SK-N-SH (cell line): ENCODE data around the gene DUSP10. TPM values are rescaled to one million over a fixed set of nuclear protein-coding genes. Genes with fewer than 3 reads are reported as not detected.

ENCODE experiments used
- CTCF ChIA-PET: fragments of 300-600, 350-600 bp; formaldehyde crosslinking; extraction: SDS; loops from one replicate; lab custom pipeline; 2021; lab: Yijun Ruan, JAX
- POLR2A ChIA-PET: fragments of 350-600 bp; sonication (Branson Sonifier 250); formaldehyde crosslinking; extraction: SDS; loops from one replicate; lab custom pipeline; 2020; ENCODE audit warnings: antibody characterized with exemption, inconsistent platforms; lab: Yijun Ruan, JAX
- DNase-seq: peaks from one replicate; pipeline ENCODE4 v3.0.0; 2012
- H2AFZ ChIP-seq: fragments of 200-600 bp; sonication (generic); 2 replicates; pipeline ENCODE4 v1.8.1; 2016; ENCODE audit warnings: antibody characterized with exemption, mild to moderate bottlenecking, low read depth
- H3F3A ChIP-seq: fragments of 200-600 bp; sonication (generic); replicated peaks from 2 replicates; pipeline ENCODE3; 2016; ENCODE audit warnings: antibody characterized with exemption, mild to moderate bottlenecking; ENCODE audit not compliant: insufficient read depth
- H3K27ac ChIP-seq, 2 experiments: fragments of 200-500 bp in 1 of 2; fragments of 200-600 bp in 1 of 2; sonication (Bioruptor generic) in 1 of 2; sonication (generic), shearing (Covaris generic) in 1 of 2; 2 replicates each; pipeline versions ENCODE4 v1.5.1 to v1.6.1; 2014 to 2016; ENCODE audit warnings: low read depth in 2 of 2, inconsistent platforms in 1 of 2, low read length in 1 of 2, mild to moderate bottlenecking in 1 of 2, mixed read lengths in 1 of 2
- H3K27me3 ChIP-seq: fragments of 200-600 bp; sonication (generic), shearing (Covaris generic); 2 replicates; pipeline ENCODE4 v1.6.1; 2016; ENCODE audit warnings: mixed run types; ENCODE audit not compliant: insufficient read depth
- H3K36me3 ChIP-seq, 2 experiments: fragments of 200-500 bp in 1 of 2; fragments of 200-600 bp in 1 of 2; sonication (Bioruptor generic) in 1 of 2; sonication (generic) in 1 of 2; replicated peaks in 1 of 2; 2 replicates each; pipeline versions ENCODE3 to v1.5.1; 2014 to 2016; ENCODE audit warnings: low read length in 1 of 2, mild to moderate bottlenecking in 1 of 2; ENCODE audit not compliant: insufficient read depth in 2 of 2, control insufficient read depth in 1 of 2
- H3K4me1 ChIP-seq, 2 experiments: fragments of 200-500 bp in 1 of 2; fragments of 200-600 bp in 1 of 2; sonication (Bioruptor generic) in 1 of 2; sonication (generic), shearing (Covaris generic) in 1 of 2; 2 replicates each; pipeline versions ENCODE4 v1.5.1 to v1.6.1; 2014 to 2016; ENCODE audit warnings: low read depth in 1 of 2, low read length in 1 of 2, mixed run types in 1 of 2; ENCODE audit not compliant: insufficient read depth in 2 of 2, control insufficient read depth in 1 of 2
- H3K4me2 ChIP-seq: fragments of 200-600 bp; sonication (generic), shearing (Covaris generic); 2 replicates; pipeline ENCODE4 v1.6.1; 2017; ENCODE audit warnings: mixed run types
- H3K4me3 ChIP-seq, 2 experiments: fragments of 200-500 bp in 1 of 2; fragments of 200-600 bp in 1 of 2; sonication (Bioruptor generic) in 1 of 2; sonication (generic), shearing (Covaris generic) in 1 of 2; 2 replicates each; pipeline versions ENCODE4 v1.5.1 to v1.8.1; 2014 to 2016; ENCODE audit warnings: low read depth in 2 of 2, inconsistent platforms in 1 of 2, low read length in 1 of 2, mild to moderate bottlenecking in 1 of 2, mixed read lengths in 1 of 2, moderate library complexity in 1 of 2
- H3K79me2 ChIP-seq: fragments of 200-600 bp; sonication (generic); 2 replicates; pipeline ENCODE4 v1.8.1; 2017; ENCODE audit warnings: mild to moderate bottlenecking; ENCODE audit not compliant: insufficient read depth
- H3K9ac ChIP-seq: fragments of 200-600 bp; sonication (generic); 2 replicates; pipeline ENCODE4 v1.6.1; 2017; ENCODE audit warnings: mixed run types
- H3K9me2 ChIP-seq: fragments of 200-600 bp; sonication (generic); 2 replicates; pipeline ENCODE4 v1.6.1; 2017; ENCODE audit warnings: mixed run types
- H3K9me3 ChIP-seq: fragments of 200-600 bp; sonication (generic); 2 replicates; pipeline ENCODE4 v1.6.1; 2017; ENCODE audit warnings: mixed run types, mild to moderate bottlenecking, moderate library complexity
- H4K20me1 ChIP-seq: fragments of 200-600 bp; sonication (generic); 2 replicates; pipeline ENCODE4 v1.6.1; 2017; ENCODE audit warnings: mild to moderate bottlenecking, mixed run types; ENCODE audit not compliant: insufficient read depth
- ELF1 ChIP-seq: IDR thresholded peaks from 2 replicates; pipeline ENCODE4 v1.4.0; 2012
- EZH2phosphoT487 ChIP-seq: fragments of 200-600 bp; sonication (generic); IDR thresholded peaks from 2 replicates; pipeline ENCODE4 v1.6.1; 2017; ENCODE audit warnings: low read depth, mixed run types, mild to moderate bottlenecking, antibody characterized with exemption, moderate library complexity, borderline replicate concordance
- FOXM1 ChIP-seq: IDR thresholded peaks from 2 replicates; pipeline ENCODE4 v1.4.0; 2012; ENCODE audit warnings: low read depth, mild to moderate bottlenecking
- IRF3 ChIP-seq: fragments of 150-350 bp; IDR thresholded peaks from 2 replicates; pipeline ENCODE4 v1.6.1; 2016; ENCODE audit warnings: mild to moderate bottlenecking, low read depth, low read length
- MAX ChIP-seq: IDR thresholded peaks from 2 replicates; pipeline ENCODE4 v1.4.0; 2012; ENCODE audit warnings: low read depth
- MEF2A ChIP-seq: IDR thresholded peaks from 2 replicates; pipeline ENCODE4 v1.4.0; 2012; ENCODE audit warnings: low read depth, borderline replicate concordance
- RAD21 ChIP-seq: IDR thresholded peaks from 2 replicates; pipeline ENCODE4 v1.6.1; 2012; ENCODE audit warnings: mild to moderate bottlenecking, low read length
- RFX5 ChIP-seq: IDR thresholded peaks from 2 replicates; pipeline ENCODE4 v1.6.1; 2012; ENCODE audit warnings: mild to moderate bottlenecking, improper control_type of control experiment, low read length
- TAF1 ChIP-seq: IDR thresholded peaks from 2 replicates; pipeline ENCODE4 v1.6.1; 2012; ENCODE audit warnings: low read depth, mild to moderate bottlenecking, low read length, moderate library complexity, borderline replicate concordance
- USF1 ChIP-seq: IDR thresholded peaks from 2 replicates; pipeline ENCODE4 v1.4.0; 2012; ENCODE audit warnings: low read depth, borderline replicate concordance
- USF2 ChIP-seq: fragments of 150-350 bp; IDR thresholded peaks from 2 replicates; pipeline ENCODE4 v1.6.1; 2017; ENCODE audit warnings: antibody characterized with exemption, low read length, low read depth, borderline replicate concordance
- ZBTB33 ChIP-seq: IDR thresholded peaks from 2 replicates; pipeline ENCODE4 v1.4.0; 2012; ENCODE audit warnings: low read depth, borderline replicate concordance
- WGBS: methylation state at CpG from one replicate; pipeline ENCODE4 v1.1.6; 2017; ENCODE audit warnings: low lambda C conversion rate; 5-methylcytosine and 5-hydroxymethylcytosine counted together
- polyA plus RNA-seq, 3 experiments: library from polyadenylated mRNA; depleted of rRNA; stranded (reverse); fragments of >200 nt; gene quantifications; 2 replicates each; pipeline ENCODE4 v1.2.3, GENCODE V29; 2012

Gene DUSP10
- polyA plus RNA-seq, 1 of the 3 experiments (the other 2 are of a cell fraction), result 6.4 TPM

- H3K9ac ChIP-seq, result no peak overlapping the region
- no peaks in the 10 kb centered on the region for H3F3A ChIP-seq
- no peaks in the 10 kb centered on the region for H3K36me3 ChIP-seq
- H3K27ac ChIP-seq, result no peak overlapping the region
- no peaks in the 10 kb centered on the region for H3K79me2 ChIP-seq
- no peaks in the 10 kb centered on the region for H4K20me1 ChIP-seq
- no peak for TF ChIP-seq EZH2phosphoT487
- no peaks in the 10 kb centered on the region for H3K27me3 ChIP-seq
- H3K4me2 ChIP-seq, result no peak overlapping the region
- H3K4me3 ChIP-seq, result no peak overlapping the region
- POLR2A ChIA-PET, result no interaction called here
- no peak for DNase-seq
- no peaks in the 10 kb centered on the region for H3K9me3 ChIP-seq
- no peaks in the 10 kb centered on the region for H3K9me2 ChIP-seq
- peaks cover 0 to 27% of the 10 kb centered on the region in 2 experiments; a peak in 2 of 4 replicates for H3K4me1 ChIP-seq
- H2AFZ ChIP-seq, result no peak overlapping the region
- 96% methylated on average over 1 of the region's 1 CpG for WGBS
- CTCF ChIA-PET, result interaction anchor here (1.0 to 1.2 kb wide), 2 partner anchors 234 to 744 kb away, joined by 3 read pairs; no protein-coding TSS in a partner anchor
Measured at GRCh38 chr1:221711656-221712055, 30.2 kb downstream of the DUSP10 start.

GRCh38 chr1:221711063-221711577 lies 30.8 kb downstream of the DUSP10 start:
- CTCF ChIA-PET, result interaction anchor here (1.0 to 1.2 kb wide), 2 partner anchors 233 to 744 kb away, joined by 3 read pairs; no protein-coding TSS in a partner anchor
- H3K27ac ChIP-seq, result no peak overlapping the region
- H3K9ac ChIP-seq, result no peak overlapping the region
- H3K9me2 ChIP-seq, result no peaks in the 10 kb centered on the region
- POLR2A ChIA-PET, result no interaction called here
- no peak overlapping the region for H2AFZ ChIP-seq
- no peaks in the 10 kb centered on the region for H3F3A ChIP-seq
- no peak for TF ChIP-seq FOXM1
- no peak for TF ChIP-seq ZBTB33
- TF ChIP-seq, all 33 proteins: peak for 0
- Histone ChIP-seq H3K36me3 (peaks cover 0 to 2% of the 10 kb centered on the region in 2 experiments), H4K20me1 (no peaks in the 10 kb centered on the region), H3K4me2 (no peak overlapping the region), H3K4me1 (peaks cover 0 to 21% of the 10 kb centered on the region in 2 experiments; a peak in 2 of 4 replicates), H3K4me3 (no peak overlapping the region), H3K9me3 (no peaks in the 10 kb centered on the region), H3K27me3 (no peaks in the 10 kb centered on the region), H3K79me2 (no peaks in the 10 kb centered on the region)
- 94% methylated on average over 3 of the region's 3 CpGs for WGBS
- DNase-seq, result no peak

GRCh38 chr1:221709854-221710253 lies 32.0 kb downstream of the DUSP10 start:
- Histone ChIP-seq H3K9me2 (no peaks in the 10 kb centered on the region), H3K9ac (no peak overlapping the region), H3F3A (no peaks in the 10 kb centered on the region), H3K4me3 (no peak overlapping the region), H3K27me3 (no peaks in the 10 kb centered on the region), H3K36me3 (peaks cover 0 to 11% of the 10 kb centered on the region in 2 experiments), H3K4me2 (no peak overlapping the region), H4K20me1 (no peaks in the 10 kb centered on the region), H3K79me2 (no peaks in the 10 kb centered on the region), H2AFZ (no peak overlapping the region), H3K27ac (no peak overlapping the region), H3K9me3 (no peaks in the 10 kb centered on the region), H3K4me1 (peaks cover 0 to 13% of the 10 kb centered on the region in 2 experiments; a peak in 2 of 4 replicates)
- ChIA-PET POLR2A (no interaction called here), CTCF (interaction anchor here (1.4 kb wide), 1 partner anchor 12 kb away, joined by 4 read pairs; no protein-coding TSS in a partner anchor)
- 84% methylated on average over 3 of the region's 3 CpGs for WGBS
- DNase-seq, result no peak
- TF ChIP-seq USF1, result no peak
- no peak for TF ChIP-seq MEF2A
- no peak for TF ChIP-seq RFX5
- no peak for TF ChIP-seq IRF3
- TF ChIP-seq RAD21, result no peak
- TF ChIP-seq TAF1, result no peak
- no peak for TF ChIP-seq ELF1
- no peak for TF ChIP-seq ZBTB33
- no peak for TF ChIP-seq MAX
- TF ChIP-seq FOXM1, result no peak
- TF ChIP-seq USF2, result no peak
- TF ChIP-seq EZH2phosphoT487, result no peak
